Measurements from ENCODE around the gene SMURF2.

Gene SMURF2

GRCh38 chr17:64500862-64501765 is 161.0 kb downstream of the SMURF2 start:
- Histone ChIP-seq H2AFZ (no peak overlapping the region), H3K4me2 (ENCODE audit: low read length) (no peak overlapping the region), H3K4me3 (ENCODE audit: low read depth, low read length) (no peak overlapping the region), H3K4me1 (peaks cover 19% of the 10 kb centered on the region), H3K36me3 (ENCODE audit: control insufficient read depth, insufficient read depth, low read length) (no peaks in the 10 kb centered on the region), H3K79me2 (peaks cover 36% of the 10 kb centered on the region), H3K27me3 (ENCODE audit: control insufficient read depth, insufficient read depth, low read length) (no peaks in the 10 kb centered on the region), H3K27ac (no peak overlapping the region), H3K9me3 (ENCODE audit: control insufficient read depth, low read length) (no peaks in the 10 kb centered on the region), H3K9ac (no peak overlapping the region)
- no peak for TF ChIP-seq CTCF (IDR thresholded peaks at IDR 0.05)

DNA sequence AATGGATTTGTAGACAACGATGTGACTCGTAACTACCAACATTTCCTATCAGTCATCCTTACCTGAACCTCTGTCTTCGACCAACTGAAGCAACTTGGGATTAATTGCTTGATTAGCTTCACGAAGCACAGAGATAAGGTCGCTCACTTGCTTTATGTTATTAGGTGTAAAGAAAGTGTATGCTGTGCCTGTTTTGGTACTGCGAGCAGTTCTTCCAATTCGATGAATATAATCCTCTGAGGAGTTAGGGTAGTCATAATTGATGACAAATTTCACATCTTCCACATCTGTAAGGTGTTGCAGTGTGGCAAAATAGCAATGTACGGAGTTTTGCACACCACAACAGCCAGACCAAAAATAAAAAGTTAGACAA is 161.6 kb downstream of the SMURF2 start:
- Histone ChIP-seq H3K27ac (no peak overlapping the region), H3K4me1 (peaks cover 19% of the 10 kb centered on the region), H3K4me3 (ENCODE audit: low read depth, low read length) (no peak overlapping the region), H3K36me3 (ENCODE audit: control insufficient read depth, insufficient read depth, low read length) (no peaks in the 10 kb centered on the region), H2AFZ (no peak overlapping the region), H3K4me2 (ENCODE audit: low read length) (no peak overlapping the region), H3K9me3 (ENCODE audit: control insufficient read depth, low read length) (no peaks in the 10 kb centered on the region), H3K27me3 (ENCODE audit: control insufficient read depth, insufficient read depth, low read length) (no peaks in the 10 kb centered on the region), H3K9ac (no peak overlapping the region), H3K79me2 (peaks cover 35% of the 10 kb centered on the region)
- no peak for TF ChIP-seq CTCF (IDR thresholded peaks at IDR 0.05)

DNA sequence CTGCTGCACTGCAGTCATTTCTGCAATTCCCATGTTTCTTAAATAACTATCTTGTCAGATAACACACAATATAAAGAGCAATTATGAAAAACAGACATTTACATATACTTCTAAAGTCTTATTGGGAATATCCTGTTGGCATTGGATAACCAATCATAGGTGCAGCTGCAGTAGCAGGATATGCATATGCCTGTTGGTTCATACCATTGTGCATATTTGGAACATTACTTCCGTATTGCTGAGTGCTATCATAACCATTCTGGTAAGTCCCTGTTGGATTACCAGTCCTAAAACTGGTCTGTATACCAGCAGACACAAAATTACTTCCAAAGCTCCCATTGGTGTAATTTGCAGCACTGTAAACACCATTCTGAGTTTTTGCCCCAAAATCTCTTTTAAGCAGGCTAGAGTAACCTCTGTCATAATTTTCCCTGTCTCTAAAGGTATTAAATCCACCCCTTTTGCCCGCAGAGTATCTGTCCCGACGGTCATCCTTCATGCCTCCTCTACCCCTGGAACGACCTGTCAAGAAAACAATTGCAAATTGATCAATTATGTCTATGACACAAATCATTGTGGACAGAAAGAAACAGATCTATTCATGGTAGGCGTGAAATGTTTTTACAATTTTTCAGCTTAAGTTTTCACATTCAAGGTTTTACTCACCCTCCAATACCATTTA is 162.2 kb downstream of the SMURF2 start:
- no peaks in the 10 kb centered on the region for H3K27me3 ChIP-seq (ENCODE audit: control insufficient read depth, insufficient read depth, low read length)
- no peaks in the 10 kb centered on the region for H3K9me3 ChIP-seq (ENCODE audit: control insufficient read depth, low read length)
- no peak overlapping the region for H2AFZ ChIP-seq
- peaks cover 32% of the 10 kb centered on the region for H3K79me2 ChIP-seq
- H3K27ac ChIP-seq = no peak overlapping the region
- TF ChIP-seq CTCF (IDR thresholded peaks at IDR 0.05) = no peak
- peaks cover 19% of the 10 kb centered on the region for H3K4me1 ChIP-seq
- H3K4me3 ChIP-seq (ENCODE audit: low read depth, low read length) = no peak overlapping the region
- no peaks in the 10 kb centered on the region for H3K36me3 ChIP-seq (ENCODE audit: control insufficient read depth, insufficient read depth, low read length)
- no peak overlapping the region for H3K4me2 ChIP-seq (ENCODE audit: low read length)
- no peak overlapping the region for H3K9ac ChIP-seq

GRCh38 chr17:64498308-64499203 is 163.6 kb downstream of the SMURF2 start:
- Histone ChIP-seq H3K9ac (no peak overlapping the region), H3K27ac (no peak overlapping the region), H3K27me3 (ENCODE audit: control insufficient read depth, insufficient read depth, low read length) (no peaks in the 10 kb centered on the region), H2AFZ (no peak overlapping the region), H3K4me2 (ENCODE audit: low read length) (no peak overlapping the region), H3K79me2 (peaks cover 20% of the 10 kb centered on the region), H3K36me3 (ENCODE audit: control insufficient read depth, insufficient read depth, low read length) (no peaks in the 10 kb centered on the region), H3K4me1 (peaks cover 13% of the 10 kb centered on the region), H3K4me3 (ENCODE audit: low read depth, low read length) (no peak overlapping the region), H3K9me3 (ENCODE audit: control insufficient read depth, low read length) (no peaks in the 10 kb centered on the region)
- TF ChIP-seq CTCF (IDR thresholded peaks at IDR 0.05) = no peak

Measured in parathyroid adenoma (tissue), 2 donors.